GM19372 (cell line): ENCODE results near the gene PTPN14.

Experiments
- ATAC-seq: cut with Tn5 transposase; IDR thresholded peaks from one replicate; pipeline ENCODE4 v1.9.1; 2021; ENCODE audit warnings: mild to moderate bottlenecking, low read depth, moderate library complexity; ENCODE audit not compliant: unreplicated experiment

Gene PTPN14

DNA sequence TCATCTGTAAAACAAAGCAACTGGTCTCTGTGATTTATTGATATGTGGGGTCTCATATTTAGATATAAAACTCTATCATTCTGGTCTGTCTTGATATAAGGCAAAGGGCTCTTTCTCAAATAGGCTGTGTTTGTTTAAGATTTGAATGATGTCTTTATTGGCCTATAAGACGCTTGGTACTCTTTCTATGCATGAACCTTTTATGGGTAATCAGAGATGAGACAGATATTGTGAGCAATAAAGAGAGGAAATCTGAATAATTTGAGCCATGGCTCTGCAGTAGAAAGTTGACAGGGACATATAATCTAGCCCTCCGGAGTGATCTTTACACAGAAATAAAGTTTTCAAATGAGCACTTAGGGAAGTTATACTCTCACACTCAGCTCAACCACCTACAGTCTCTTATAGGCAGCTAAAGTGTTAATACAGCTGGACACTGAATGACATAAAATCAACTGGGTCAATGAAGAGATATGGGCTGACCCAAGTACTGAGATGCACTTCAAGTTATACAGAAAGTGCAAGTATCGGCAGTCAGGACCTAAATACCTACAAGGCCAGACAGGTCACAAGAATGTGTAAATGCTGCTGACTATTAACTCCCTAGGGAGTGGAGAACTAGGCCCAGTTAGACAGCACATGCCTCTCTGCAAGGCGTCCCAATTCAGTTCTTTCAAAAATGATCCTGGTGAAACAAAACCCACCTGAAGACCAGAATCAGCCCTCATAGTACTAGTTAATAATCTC, 111.0 kb downstream of the PTPN14 start:
- no peak for ATAC-seq

DNA sequence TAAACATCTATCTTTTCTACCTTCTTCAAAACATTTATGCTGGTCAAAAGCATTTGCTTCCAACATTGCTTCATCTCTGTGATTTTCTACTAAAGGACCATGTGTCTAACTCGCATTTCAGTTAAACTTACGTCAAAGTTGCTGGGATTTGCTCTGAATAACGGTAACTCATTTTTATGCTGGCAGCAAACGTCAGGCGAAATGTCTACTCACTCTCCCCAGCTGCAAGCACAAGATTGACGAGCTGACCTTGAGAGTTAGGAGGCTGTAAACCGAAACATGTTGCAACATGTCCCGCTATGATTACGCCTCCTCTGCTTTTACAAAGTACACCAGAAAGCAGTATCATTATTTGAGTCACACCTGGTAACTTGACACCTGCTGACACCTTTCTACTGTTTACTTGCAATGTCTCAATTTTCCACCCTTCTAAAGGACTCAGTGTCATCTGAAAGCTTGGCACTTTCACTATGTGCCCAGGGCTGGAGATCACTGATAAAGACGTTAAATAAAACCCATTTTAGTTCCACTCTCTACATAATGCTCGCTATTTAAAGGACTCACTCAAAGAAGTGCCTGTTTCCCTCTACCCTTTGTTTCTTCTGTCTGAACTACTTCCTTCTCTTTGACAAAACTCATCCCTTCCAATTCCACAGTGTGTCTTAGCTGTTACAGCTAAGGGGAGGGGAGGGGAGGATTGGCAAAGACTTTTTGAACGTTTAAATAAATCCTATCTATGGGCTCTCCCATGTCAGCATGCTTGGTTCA, 111.9 kb downstream of the PTPN14 start:
- peak; percentile 91 for ATAC-seq

DNA sequence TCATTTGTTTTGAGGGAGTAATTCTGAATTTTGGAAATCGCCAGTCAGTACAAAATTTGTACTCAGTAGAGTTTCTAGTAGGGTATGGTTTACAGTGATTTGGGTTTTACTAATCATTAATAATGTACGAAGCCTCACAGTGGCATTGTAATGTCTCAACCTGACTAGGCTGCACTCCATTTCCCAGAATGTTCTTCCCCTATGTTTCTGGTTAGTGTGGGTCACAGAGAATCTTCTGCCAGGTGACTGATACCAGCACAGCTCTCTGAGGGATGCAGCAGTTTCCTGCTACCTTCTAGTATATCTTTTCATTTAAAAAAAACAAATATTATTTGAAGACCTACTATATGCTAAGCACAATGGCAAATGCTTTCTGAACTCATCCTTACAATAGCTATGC, 112.9 kb downstream of the PTPN14 start:
- ATAC-seq = no peak

DNA sequence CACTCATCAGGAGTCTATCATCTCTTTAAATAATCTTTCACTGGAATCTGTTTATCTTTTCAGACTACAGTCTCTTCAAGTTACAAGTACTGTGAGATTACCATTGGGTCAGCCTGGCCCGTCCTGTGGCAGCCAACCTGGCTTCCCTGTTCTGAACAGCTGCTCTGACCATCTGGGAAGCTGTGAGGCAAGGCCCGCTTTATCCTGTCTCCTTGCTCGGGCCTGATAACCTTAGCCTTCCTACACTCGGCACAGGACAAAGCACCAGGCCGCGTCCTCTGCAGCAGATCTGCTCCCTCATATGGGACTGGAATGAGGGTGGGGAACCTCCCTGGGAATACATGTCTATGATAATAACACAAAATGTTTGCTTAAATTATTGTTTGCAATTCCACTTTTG, 113.3 kb downstream of the PTPN14 start:
- no peak for ATAC-seq

DNA sequence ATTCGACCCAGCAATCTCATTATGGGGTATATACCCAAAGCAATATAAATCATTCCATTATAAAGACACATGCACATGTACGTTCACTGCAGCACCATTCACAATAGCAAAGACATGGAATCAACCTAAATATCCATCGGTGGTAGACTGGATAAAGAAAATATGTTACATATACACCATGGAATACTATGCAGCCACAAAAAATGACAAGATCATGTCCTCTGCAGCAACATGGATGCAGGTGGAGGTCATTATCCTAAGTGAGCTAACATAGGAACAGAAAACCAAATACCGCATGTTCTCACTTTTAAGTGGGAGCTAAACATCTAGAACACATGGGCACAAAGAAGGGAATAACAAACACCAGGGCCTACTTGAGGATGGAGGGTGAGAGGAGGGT, 115.5 kb downstream of the PTPN14 start:
- no peak for ATAC-seq

DNA sequence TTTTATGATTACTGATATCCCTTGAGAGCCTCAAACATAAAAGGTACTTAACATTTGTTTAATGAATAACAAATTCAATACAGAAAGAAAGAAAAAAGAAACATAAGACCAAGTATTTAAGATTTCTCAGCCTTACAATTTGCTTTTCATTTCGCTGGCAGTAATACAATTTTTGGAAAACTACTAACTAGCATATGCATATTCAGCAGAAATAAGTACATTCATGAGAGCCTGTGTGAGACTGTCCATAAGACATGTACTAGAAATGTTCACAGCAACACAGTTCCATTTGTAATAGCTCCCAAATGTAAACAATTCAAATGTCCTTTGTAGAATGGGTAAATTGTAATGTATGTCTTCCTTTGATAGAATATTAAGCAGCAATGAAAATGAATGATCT, 119.2 kb downstream of the PTPN14 start:
- ATAC-seq = no peak

DNA sequence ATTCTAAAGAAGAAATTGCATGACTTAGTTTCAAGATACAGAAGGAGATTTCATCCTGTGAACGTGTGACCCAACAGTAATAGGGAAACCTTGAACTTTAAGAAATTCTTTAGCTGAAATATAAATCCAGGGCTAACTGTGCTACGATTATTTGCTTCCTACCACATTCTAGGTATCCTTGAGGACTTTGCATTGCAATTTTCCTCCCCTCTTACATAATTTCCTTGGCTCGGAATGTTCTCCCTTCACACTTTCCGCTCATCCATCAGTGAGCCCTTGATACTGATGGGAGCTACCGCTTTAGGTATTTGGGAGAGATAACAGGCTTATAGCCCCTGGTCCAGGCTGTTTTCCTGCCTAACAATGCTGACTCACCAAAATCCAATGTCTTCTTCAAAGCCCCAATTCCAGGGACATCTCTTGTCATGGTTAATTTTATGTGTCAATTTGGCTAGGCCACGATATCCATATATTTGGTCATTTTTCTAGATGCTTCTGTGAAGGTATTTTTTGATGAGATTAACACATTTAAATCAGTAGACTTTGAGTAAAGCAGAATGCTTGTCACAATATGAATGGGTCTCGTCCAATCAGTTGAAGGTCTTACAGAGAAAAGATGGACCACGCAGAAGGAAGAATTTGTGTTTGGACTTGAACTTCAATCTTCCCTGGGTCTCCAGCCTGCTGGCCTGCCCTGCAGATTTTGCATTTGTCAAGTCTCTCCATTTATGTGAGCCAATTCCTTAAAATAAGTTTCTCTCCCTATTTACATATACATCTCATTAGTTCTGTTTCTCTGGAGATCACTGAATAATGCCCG, 121.2 kb downstream of the PTPN14 start:
- ATAC-seq = no peak

DNA sequence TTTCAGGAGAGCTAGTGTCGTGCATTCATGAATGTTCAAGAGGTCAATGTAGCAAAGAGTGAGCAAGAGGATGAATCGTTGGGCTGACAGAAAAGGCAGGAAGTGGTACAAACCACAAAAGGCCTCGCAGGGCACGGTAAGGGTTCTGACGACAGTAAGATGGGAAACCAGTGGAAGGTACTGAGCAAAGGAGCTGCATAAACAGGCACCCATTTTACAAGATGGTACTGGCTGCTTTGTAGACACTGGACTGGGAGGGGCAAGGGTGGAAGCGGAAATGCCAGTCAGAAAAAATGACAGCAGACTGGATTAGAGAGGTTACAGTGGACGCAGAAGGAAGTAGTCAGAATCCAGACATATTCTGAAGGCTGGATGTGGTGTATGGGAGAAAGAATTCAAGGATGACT, 123.5 kb downstream of the PTPN14 start:
- ATAC-seq = peak; percentile 91

DNA sequence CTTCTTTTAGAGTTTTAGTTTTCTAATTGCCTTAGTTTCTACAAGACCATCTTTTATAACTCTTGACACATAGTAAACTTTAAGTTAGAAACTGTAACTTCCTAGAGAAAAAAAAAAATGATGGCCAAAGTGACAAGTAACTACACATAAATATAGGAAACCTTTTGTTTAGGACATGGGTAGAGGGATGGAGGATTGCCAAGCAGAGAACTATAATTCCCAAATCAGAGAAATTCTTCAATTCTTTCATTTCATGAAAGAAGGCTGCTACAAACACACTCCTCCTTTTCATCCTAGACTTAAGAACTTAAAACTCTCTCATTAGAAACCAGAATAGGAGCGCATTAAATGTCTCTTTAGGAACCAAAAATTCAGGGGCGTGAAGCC, 125.0 kb downstream of the PTPN14 start:
- ATAC-seq = no peak

DNA sequence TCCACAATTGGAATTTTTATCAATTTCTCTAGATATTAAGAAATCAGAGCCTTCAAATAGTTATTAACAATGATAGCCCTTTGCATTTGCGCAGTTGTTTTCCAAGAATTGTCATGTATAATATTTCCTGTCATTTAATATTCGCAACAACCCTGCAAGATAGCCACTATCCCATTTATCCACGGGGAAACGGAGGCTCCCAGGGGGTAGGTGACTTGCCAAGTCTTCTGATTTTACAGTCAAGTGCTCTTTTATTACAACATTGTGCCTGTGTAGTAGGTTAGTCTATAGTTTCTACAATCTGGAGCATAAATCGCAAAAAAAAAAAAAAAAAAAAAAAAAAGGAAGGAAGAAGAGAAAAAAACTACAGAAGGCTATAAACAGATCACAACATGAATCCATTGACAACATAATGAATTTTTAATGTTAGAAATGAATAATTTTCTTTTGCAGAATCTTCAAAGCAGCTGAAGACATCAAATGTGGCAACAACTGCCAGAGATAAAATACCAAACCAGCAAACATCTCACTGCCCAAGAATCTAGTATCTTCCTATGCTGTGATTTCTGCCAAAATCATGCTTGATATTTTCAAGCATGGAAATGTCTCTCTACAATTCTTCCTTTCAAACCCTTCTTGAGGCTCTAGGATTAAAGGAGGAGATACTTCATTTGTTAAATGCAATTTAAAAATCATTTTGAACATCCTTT, 125.5 kb downstream of the PTPN14 start:
- no peak for ATAC-seq

DNA sequence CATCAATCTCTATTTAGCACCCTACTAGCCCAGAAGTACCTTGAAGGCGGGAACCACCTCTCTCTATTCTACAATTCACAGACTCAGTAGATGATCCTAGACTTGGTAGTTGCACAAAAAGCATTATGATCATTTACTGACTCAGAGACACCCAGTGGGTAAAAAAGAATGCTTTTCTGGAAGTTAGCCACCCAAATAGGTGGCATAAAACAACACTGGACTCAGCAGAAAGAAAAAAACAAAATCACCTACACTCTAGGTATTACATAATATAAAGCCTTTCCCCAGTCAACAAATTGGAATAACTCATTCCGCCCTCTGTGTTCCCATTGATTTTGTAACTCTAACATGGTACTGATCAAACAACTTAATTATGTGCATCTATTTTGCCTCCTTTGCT, 126.3 kb downstream of the PTPN14 start:
- no peak for ATAC-seq

DNA sequence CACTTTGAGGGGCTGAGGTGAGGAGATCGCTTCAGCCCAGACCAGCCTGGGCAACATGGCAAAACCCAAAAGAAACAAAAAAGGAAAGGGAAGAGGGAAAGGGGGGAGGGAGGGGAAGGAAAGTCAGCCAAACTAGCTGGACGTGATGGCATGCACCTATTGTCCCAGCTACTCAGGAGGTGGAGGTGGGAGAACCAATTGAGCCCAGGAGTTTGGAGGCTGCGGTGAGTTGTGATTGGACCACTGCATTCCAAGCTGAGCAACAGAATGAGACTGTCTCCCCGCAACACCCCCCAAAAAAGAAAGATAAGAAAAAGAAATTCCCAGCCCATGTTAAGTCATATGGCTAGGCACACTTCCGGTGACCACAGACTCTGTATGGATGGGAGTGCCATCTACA, 128.4 kb downstream of the PTPN14 start:
- ATAC-seq = no peak

DNA sequence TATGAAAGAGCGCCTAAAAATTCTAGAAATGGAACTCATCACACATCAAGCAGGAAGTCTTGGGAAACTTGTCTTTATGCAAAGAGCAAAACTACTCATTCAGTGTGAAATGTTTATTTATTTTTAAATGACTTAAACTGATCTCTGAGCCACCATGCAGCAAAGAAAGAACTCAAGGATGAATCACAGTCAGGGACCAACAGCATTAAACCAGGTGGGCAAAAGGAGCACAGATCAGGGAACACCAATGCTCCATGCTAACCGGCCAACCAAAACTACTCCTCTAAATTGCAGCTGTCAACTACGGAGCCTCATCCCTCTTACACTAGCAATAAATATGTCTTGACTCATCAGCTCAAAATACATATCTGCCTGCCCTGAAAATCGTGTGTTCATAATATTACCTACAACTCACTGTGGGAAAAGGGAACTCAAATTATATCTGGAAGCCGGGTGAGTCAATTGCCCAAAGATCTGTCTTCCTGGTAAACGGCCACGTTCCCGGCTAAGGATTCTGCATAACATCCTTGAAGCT, 129.2 kb downstream of the PTPN14 start:
- no peak for ATAC-seq

DNA sequence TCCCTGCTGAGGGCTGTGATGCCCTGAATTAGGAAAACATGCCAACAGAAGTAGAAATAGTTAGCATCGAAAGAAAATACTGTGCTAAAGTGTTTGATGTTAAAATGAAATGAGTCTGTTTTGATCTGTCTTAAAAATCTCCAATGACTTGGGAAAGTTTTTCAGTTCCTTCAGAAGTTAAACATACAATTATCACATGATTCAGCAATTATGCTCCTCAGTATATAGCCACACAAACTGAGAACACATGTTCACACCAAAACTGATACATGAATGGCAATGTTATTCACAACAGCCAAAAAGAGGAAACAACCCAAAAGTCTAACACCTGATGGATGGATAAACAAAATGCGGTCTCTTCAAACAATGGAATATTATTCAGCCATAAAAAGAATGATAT, 130.6 kb downstream of the PTPN14 start:
- no peak for ATAC-seq

DNA sequence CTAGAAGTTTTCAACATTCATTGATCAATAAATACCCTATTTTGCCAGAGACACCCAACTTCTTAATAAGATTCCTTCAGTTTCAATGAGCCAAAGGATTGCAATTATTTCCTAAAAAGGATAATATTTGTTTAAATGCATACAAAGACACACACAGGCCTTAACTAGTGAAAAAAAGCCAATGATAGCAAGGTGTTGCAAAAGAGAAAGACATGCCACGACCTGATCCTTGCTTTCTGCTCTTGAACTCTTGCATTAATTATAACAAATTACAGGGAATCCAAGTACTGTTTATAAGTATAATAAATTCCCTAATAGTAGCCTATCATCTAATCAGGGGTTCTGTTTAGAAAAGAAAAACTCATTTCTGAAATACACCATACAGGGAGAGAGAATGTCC, 131.1 kb downstream of the PTPN14 start:
- no peak for ATAC-seq

DNA sequence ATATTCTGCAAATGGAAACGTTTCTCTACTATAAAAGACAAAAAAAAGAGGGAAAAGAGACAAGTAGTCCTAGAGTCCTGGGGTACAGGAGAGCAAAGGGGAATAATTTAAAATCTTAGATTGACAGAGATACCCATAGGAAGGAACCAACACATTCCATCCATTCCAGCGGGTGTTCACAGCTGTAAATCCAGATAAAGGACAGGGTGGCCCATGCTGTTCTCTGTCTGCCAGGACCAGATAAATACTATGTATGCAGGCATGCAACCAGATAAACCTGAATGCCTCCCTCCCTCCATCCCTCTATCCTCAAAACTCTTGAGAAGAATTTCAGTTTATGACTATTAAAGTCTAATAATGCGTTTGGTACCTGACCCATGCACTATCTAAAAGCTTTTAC, 131.8 kb downstream of the PTPN14 start:
- ATAC-seq = no peak

DNA sequence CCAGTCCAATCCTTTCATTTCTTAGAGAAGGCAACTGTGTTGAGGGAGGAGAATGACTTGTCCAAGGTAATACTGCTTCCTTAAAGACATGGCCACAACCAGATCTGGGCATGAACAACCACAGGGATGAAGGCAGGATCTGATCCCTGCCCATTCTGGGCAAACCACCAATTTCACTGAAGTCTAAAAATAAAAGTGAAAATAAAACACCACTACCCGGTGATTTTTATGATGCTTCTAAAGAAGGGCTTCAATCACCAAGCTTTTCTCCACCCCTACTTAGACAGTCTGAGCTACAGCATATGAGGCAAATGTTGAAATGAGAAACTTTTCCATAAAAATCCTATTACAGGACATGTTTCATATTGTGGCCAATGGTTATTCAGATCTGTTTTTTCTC, 133.0 kb downstream of the PTPN14 start:
- no peak for ATAC-seq

DNA sequence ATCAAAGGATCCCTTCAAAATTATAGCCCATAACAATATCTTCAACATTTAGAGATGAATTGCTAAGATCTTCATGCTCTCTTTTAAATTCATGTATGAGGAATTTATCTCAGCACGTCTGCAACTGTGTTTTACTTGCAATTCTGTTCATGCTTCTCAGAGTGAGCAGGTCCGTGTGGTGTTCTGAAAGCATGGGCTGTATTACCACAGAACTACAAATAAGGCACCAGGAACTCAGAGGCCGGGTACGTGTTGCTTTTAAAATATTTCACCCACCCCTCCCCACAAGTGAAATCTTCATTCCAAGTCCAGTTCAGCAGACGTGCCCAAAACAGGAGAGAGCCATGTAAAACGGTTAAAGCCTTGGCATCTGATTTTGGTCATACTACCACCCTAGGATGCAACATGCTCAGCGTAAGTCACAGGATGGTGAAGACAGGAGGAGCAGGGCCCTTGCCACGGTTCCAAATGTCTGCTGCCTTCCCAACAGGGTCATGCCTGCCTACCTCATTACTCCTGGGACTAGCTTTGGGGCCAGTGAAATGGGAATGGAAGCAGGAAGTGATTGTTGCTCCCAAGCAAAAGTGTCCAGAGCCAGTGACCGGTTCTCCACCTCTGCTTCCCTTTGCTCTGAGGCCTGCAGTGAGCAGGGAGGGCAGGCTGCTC, 133.7 kb downstream of the PTPN14 start:
- ATAC-seq = no peak

DNA sequence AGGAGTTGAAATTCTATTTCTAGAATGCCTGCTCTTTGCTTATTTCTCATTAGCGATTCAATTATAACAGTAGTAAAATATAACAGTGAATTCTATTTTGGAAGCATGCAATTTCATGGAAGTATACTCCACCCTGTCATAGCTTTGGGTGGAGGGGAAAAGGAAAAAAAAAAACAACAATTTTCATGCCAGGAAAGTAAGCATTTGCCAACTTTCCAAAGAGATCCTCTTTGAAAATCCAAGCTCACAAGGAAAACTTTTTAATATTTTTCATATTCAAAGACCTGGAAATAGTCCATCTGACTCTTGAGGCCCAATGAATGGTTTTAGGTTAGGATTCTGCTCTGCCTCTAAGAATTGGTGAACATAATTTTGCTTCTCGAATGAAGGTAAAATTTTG, 134.5 kb downstream of the PTPN14 start:
- no peak for ATAC-seq

DNA sequence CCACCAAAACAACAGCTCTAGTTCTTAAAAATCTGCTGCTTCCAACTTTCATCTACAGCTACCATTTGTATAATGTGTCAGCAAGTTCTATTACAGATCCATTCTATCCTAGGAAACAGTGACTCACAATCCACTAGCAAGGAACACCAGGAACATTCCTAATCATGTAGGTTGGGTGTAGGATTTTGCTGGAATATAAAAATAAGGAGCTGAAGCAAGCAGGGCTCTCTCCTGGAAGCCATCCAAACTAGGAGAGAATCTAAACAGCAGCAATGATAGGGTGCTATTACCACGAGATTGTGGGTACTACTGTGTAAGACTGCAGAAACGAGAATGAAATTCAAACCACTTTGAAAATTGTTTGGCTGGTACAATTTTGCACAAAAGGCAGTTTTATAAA, 135.0 kb downstream of the PTPN14 start:
- ATAC-seq = no peak
